HepG2 (cell line): Measurements from ENCODE around the gene GGPS1. TPM values are rescaled to one million over a fixed set of nuclear protein-coding genes. Genes with fewer than 3 reads are reported as not detected.

Experiments used
- BORCS8-MEF2B ChIP-seq: sonication (generic); formaldehyde crosslinking; IDR thresholded peaks from 2 replicates; pipeline ENCODE4 v1.8.0; 2022; ENCODE audit warnings: mild to moderate bottlenecking, missing genetic modification reagents
- BRCA1 ChIP-seq: sonication (generic); formaldehyde crosslinking; IDR thresholded peaks from 2 replicates; pipeline ENCODE4 v1.4.0; 2020; ENCODE audit warnings: missing genetic modification reagents
- DMAP1 ChIP-seq: IDR thresholded peaks from 2 replicates; pipeline ENCODE4 v1.6.1; 2016
- E2F5 ChIP-seq: sonication (generic); formaldehyde crosslinking; conservative IDR thresholded peaks from 2 replicates; pipeline ENCODE4 v1.4.0; 2020; ENCODE audit warnings: missing genetic modification reagents
- ETV5 ChIP-seq: IDR thresholded peaks from 2 replicates; pipeline ENCODE4 v1.6.1; 2018; ENCODE audit warnings: missing biosample characterization, missing genetic modification reagents, inconsistent platforms, borderline replicate concordance
- FLYWCH1 ChIP-seq: sonication (generic); formaldehyde crosslinking; IDR thresholded peaks from 2 replicates; pipeline ENCODE4 v1.8.1; 2023; ENCODE audit warnings: mild to moderate bottlenecking, missing genetic modification reagents
- GTF3A ChIP-seq: sonication (generic); formaldehyde crosslinking; conservative IDR thresholded peaks from 2 replicates; pipeline ENCODE4 v1.4.0; 2020; ENCODE audit warnings: mild to moderate bottlenecking, missing genetic modification reagents
- HCFC1 ChIP-seq: fragments of 150-350 bp; IDR thresholded peaks from 2 replicates; pipeline ENCODE4 v1.6.1; 2014; ENCODE audit warnings: low read depth, low read length
- HNF4G ChIP-seq, 2 experiments: sonication (generic) in 1 of 2; formaldehyde crosslinking in 1 of 2; IDR thresholded peaks; 2 replicates each; pipeline versions ENCODE4 v1.4.0 to v1.6.1; 2011 to 2020; ENCODE audit warnings: borderline replicate concordance in 2 of 2, low read depth in 2 of 2, mild to moderate bottlenecking in 2 of 2, low read length in 1 of 2, missing genetic modification reagents in 1 of 2, moderate library complexity in 1 of 2
- HNRNPLL ChIP-seq: fragments of 200-400 bp; formaldehyde crosslinking; IDR thresholded peaks from 2 replicates; pipeline ENCODE4 v1.6.1; 2017; ENCODE audit warnings: mild to moderate bottlenecking, low read depth, low read length; ENCODE audit not compliant: poor library complexity, severe bottlenecking
- KAT7 ChIP-seq: IDR thresholded peaks from 2 replicates; pipeline ENCODE4 v1.6.1; 2018; ENCODE audit warnings: borderline replicate concordance, missing compliant biosample characterization
- MIER3 ChIP-seq: IDR thresholded peaks from 2 replicates; pipeline ENCODE4 v1.6.1; 2016; ENCODE audit warnings: missing compliant biosample characterization, borderline replicate concordance
- POLR2A ChIP-seq, 2 experiments: IDR thresholded peaks; 2 replicates each; pipeline ENCODE4 v1.6.1; 2011; ENCODE audit warnings: low read depth in 2 of 2, low read length in 2 of 2, mild to moderate bottlenecking in 1 of 2, moderate library complexity in 1 of 2; ENCODE audit not compliant: insufficient read depth in 1 of 2
- PRMT3 ChIP-seq: sonication (generic); formaldehyde crosslinking; IDR thresholded peaks from 2 replicates; pipeline ENCODE4 v1.8.1; 2022; ENCODE audit warnings: low read depth, mild to moderate bottlenecking, moderate library complexity, missing genetic modification reagents, borderline replicate concordance
- SKI ChIP-seq: fragments of 450-650 bp; IDR thresholded peaks from one replicate; pipeline ENCODE4 v1.6.1; 2018; ENCODE audit warnings: mild to moderate bottlenecking; ENCODE audit not compliant: partially characterized antibody
- SNRNP70 ChIP-seq: fragments of 200-400 bp; formaldehyde crosslinking; IDR thresholded peaks from 2 replicates; pipeline ENCODE4 v1.6.1; 2017; ENCODE audit warnings: mild to moderate bottlenecking, low read depth, low read length, moderate library complexity
- STAT5B ChIP-seq: sonication (generic); formaldehyde crosslinking; IDR thresholded peaks from 2 replicates; pipeline ENCODE4 v1.4.0; 2020; ENCODE audit warnings: missing genetic modification reagents
- THAP9 ChIP-seq: sonication (generic); formaldehyde crosslinking; IDR thresholded peaks from 2 replicates; pipeline ENCODE4; 2020; ENCODE audit warnings: missing genetic modification reagents, mild to moderate bottlenecking, borderline replicate concordance
- ZBTB1 ChIP-seq: sonication (generic); formaldehyde crosslinking; IDR thresholded peaks from 2 replicates; pipeline ENCODE4 v1.4.0; 2020; ENCODE audit warnings: missing genetic modification reagents, borderline replicate concordance
- ZNF292 ChIP-seq: sonication (generic); formaldehyde crosslinking; IDR thresholded peaks from 2 replicates; pipeline ENCODE4 v1.8.1; 2022; ENCODE audit warnings: mild to moderate bottlenecking, low read depth, missing genetic modification reagents, borderline replicate concordance
- ZNF460 ChIP-seq: sonication (generic); formaldehyde crosslinking; IDR thresholded peaks from 2 replicates; pipeline ENCODE4 v1.5.1; 2020; ENCODE audit warnings: missing genetic modification reagents, mild to moderate bottlenecking, borderline replicate concordance
- ZNF510 ChIP-seq: sonication (generic); formaldehyde crosslinking; IDR thresholded peaks from 2 replicates; pipeline ENCODE4 v1.4.0; 2020; ENCODE audit warnings: low read depth, mild to moderate bottlenecking, missing genetic modification reagents
- ZNF598 ChIP-seq: sonication (generic); formaldehyde crosslinking; IDR thresholded peaks from 2 replicates; pipeline ENCODE4 v1.5.1; 2020; ENCODE audit warnings: mild to moderate bottlenecking, missing genetic modification reagents, borderline replicate concordance
- ZNF761 ChIP-seq: sonication (generic); formaldehyde crosslinking; conservative IDR thresholded peaks from 2 replicates; pipeline ENCODE4 v1.4.0; 2020; ENCODE audit warnings: mild to moderate bottlenecking, missing genetic modification reagents
- ZNF839 ChIP-seq: sonication (generic); formaldehyde crosslinking; IDR thresholded peaks from 2 replicates; pipeline ENCODE4 v1.4.0; 2020; ENCODE audit warnings: missing genetic modification reagents, mild to moderate bottlenecking, borderline replicate concordance
- polyA plus RNA-seq, 8 experiments: library from polyadenylated mRNA; depleted of rRNA in 3 of 8; stranded (reverse) in 7 of 8; unstranded in 1 of 8; fragments of >200 nt; fragmentation: Illumina TruSeq in 4 of 8; extraction: Trizol in 4 of 8; gene quantifications; 2 replicates each; pipeline versions ENCODE4 v1.2.1 to v1.2.3, GENCODE V29; 2011 to 2016; ENCODE audit warnings: low read depth in 4 of 8, missing spikeins in 1 of 8, mixed read lengths in 1 of 8; ENCODE audit not compliant: insufficient read depth in 1 of 8
- total RNA-seq, 5 experiments: library from RNA; depleted of rRNA; stranded (reverse); fragments of >200 nt; fragmentation: Illumina TruSeq; extraction: Trizol; gene quantifications; 2 replicates each; pipeline ENCODE4 v1.2.3, GENCODE V29; 2016; ENCODE audit warnings: low read depth in 1 of 5
- TF ChIP-seq, protein P1 (sequence below): sonication (generic); formaldehyde crosslinking; IDR thresholded peaks from 2 replicates; pipeline ENCODE4 v1.4.0; 2020; ENCODE audit warnings: missing genetic modification reagents, borderline replicate concordance

Gene GGPS1
- total and polyA plus RNA-seq, 2 of the 13 experiments (the other 11 are each of a cell fraction or from before 2014, with no cell fraction given): 28.8 to 42.6 TPM

DNA sequence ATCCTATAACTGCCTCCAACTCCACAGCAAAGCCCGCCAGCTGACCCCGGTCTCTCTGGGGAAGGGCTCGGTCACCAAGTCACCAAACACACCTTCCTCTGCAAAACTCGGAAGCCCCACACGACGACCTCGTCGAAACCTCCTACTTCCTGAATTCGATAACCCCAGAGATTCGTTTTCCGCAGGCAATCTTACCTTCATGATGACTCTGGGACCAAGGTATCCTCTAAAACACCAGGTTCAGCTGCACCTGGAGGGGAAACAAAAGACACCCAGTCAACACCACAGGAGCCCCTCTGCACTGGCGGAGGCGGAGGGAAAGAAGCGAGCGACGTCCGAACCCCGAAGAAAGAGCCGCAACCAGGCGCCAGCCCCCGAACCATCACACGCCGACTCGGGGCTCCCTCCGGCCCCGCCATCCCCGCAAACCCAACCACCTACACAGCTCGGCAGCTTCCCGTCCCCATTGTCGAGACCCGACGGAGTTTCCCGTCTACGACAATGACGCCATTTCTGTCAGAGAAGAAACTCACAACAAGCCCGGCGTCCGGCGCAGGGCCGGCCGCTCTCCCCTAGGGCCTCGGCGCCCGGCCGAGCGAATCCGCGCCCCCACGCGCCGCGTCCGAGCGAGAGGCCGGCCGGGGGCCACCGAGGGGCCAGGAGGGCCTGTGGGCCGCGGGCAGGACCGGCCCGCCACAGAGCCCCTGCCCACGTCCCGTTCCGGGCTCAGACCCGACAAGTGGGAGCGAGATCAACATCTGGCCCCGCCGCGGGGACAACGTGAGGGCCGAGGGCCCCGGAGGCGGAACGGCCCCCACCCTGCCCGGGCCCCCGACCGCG, 1.4 kb upstream of the GGPS1 start (continued):
- TF ChIP-seq, protein P1, sequence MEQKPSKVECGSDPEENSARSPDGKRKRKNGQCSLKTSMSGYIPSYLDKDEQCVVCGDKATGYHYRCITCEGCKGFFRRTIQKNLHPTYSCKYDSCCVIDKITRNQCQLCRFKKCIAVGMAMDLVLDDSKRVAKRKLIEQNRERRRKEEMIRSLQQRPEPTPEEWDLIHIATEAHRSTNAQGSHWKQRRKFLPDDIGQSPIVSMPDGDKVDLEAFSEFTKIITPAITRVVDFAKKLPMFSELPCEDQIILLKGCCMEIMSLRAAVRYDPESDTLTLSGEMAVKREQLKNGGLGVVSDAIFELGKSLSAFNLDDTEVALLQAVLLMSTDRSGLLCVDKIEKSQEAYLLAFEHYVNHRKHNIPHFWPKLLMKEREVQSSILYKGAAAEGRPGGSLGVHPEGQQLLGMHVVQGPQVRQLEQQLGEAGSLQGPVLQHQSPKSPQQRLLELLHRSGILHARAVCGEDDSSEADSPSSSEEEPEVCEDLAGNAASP: no peak
- TF ChIP-seq ZNF292 (CRISPR knock-in tag) (no peak), SNRNP70 (no peak), POLR2A (IDR thresholded peaks at IDR 0.05; ENCODE audit: insufficient read depth in 1 of 2, low read depth in 2 of 2, low read length in 2 of 2) (no peak), KAT7 (CRISPR knock-in tag) (no peak), STAT5B (CRISPR knock-in tag) (no peak), THAP9 (CRISPR knock-in tag) (no peak), ZBTB1 (CRISPR knock-in tag) (no peak), ETV5 (CRISPR knock-in tag) (no peak), ZNF761 (CRISPR knock-in tag) (no peak), HNRNPLL (peak; percentile 37), HNF4G (IDR thresholded peaks at IDR 0.05; ENCODE audit: borderline replicate concordance, low read depth, low read length) (no peak), HNF4G (CRISPR knock-in tag; IDR thresholded peaks at IDR 0.05; ENCODE audit: borderline replicate concordance, low read depth) (no peak), BORCS8-MEF2B (CRISPR knock-in tag) (no peak), HCFC1 (no peak), PRMT3 (CRISPR knock-in tag) (no peak), BRCA1 (CRISPR knock-in tag) (no peak), E2F5 (no peak), GTF3A (CRISPR knock-in tag) (no peak), SKI (no peak), FLYWCH1 (CRISPR knock-in tag) (no peak), MIER3 (CRISPR knock-in tag) (no peak), ZNF598 (no peak), ZNF460 (CRISPR knock-in tag) (no peak), ZNF510 (no peak), DMAP1 (CRISPR knock-in tag) (no peak), ZNF839 (CRISPR knock-in tag) (no peak)
